GM18507 (cell line): ENCODE data around the gene SPRY2.

Experiments
- DNase-seq: peaks from one replicate; pipeline ENCODE4 v3.0.0; 2011; ENCODE audit warnings: low read depth; ENCODE audit not compliant: insufficient read length; ENCODE audit errors: extremely low spot score
- FAIRE-seq: peaks from 2 replicates; lab custom pipeline; 2011; peaks lifted over from hg19 to GRCh38; lab: Jason Lieb, UNC

The SPRY2 gene

GRCh38 chr13:80341101-80341755 is at the start of gene SPRY2:
Gene SPRY2 (minus strand): TSS chr13:80341126. CDS start chr13:80337705, 3,421 bp downstream.
- DNase-seq (no peak), FAIRE-seq (peak; percentile 77)

- FAIRE-seq (no peak), DNase-seq (no peak)
Measured at GRCh38 chr13:80390338-80390737, 49.4 kb upstream of the SPRY2 start.

- no peak for FAIRE-seq
- no peak for DNase-seq
Measured at GRCh38 chr13:80389073-80390038, 48.4 kb upstream of the SPRY2 start.

GRCh38 chr13:80388506-80388905 is 47.6 kb upstream of the SPRY2 start:
- no peak for DNase-seq
- no peak for FAIRE-seq

- DNase-seq (no peak), FAIRE-seq (no peak)
Measured at GRCh38 chr13:80386592-80386991, 45.7 kb upstream of the SPRY2 start.

GRCh38 chr13:80386002-80386401 is 45.1 kb upstream of the SPRY2 start:
- FAIRE-seq (peak; percentile 70), DNase-seq (no peak)

- DNase-seq: no peak
- no peak for FAIRE-seq
Measured at GRCh38 chr13:80382576-80382975, 41.6 kb upstream of the SPRY2 start.

- FAIRE-seq (no peak), DNase-seq (no peak)
Measured at GRCh38 chr13:80379245-80379644, 38.3 kb upstream of the SPRY2 start.

GRCh38 chr13:80376554-80376953 is 35.6 kb upstream of the SPRY2 start:
- DNase-seq (no peak), FAIRE-seq (no peak)

- DNase-seq (no peak), FAIRE-seq (no peak)
Measured at GRCh38 chr13:80374901-80375300, 34.0 kb upstream of the SPRY2 start.

GRCh38 chr13:80374444-80374843 is 33.5 kb upstream of the SPRY2 start:
- DNase-seq (no peak), FAIRE-seq (no peak)

GRCh38 chr13:80371840-80372509 is 31.0 kb upstream of the SPRY2 start:
- FAIRE-seq: no peak
- no peak for DNase-seq

GRCh38 chr13:80367473-80367872 is 26.5 kb upstream of the SPRY2 start:
- no peak for DNase-seq
- peak; percentile 54 for FAIRE-seq

- peak; percentile 84 for FAIRE-seq
- no peak for DNase-seq
Measured at GRCh38 chr13:80363890-80364503, 23.1 kb upstream of the SPRY2 start.

GRCh38 chr13:80362481-80362880 is 21.6 kb upstream of the SPRY2 start:
- no peak for DNase-seq

GRCh38 chr13:80361883-80362327 is 21.0 kb upstream of the SPRY2 start:
- FAIRE-seq (peak; percentile 87), DNase-seq (no peak)

More at GRCh38 chr13:80362481-80362880, 21.6 kb upstream of the SPRY2 start:
- FAIRE-seq: no peak

GRCh38 chr13:80361298-80361697 is 20.4 kb upstream of the SPRY2 start:
- DNase-seq: no peak
- no peak for FAIRE-seq

GRCh38 chr13:80360453-80360800 is 19.5 kb upstream of the SPRY2 start:
- no peak for FAIRE-seq

GRCh38 chr13:80359778-80360452 is 19.0 kb upstream of the SPRY2 start:
- peak; percentile 68 for FAIRE-seq
- DNase-seq: no peak

More at GRCh38 chr13:80360453-80360800, 19.5 kb upstream of the SPRY2 start:
- no peak for DNase-seq
